ENCODE data around the gene HCN3.

Gene HCN3

DNA sequence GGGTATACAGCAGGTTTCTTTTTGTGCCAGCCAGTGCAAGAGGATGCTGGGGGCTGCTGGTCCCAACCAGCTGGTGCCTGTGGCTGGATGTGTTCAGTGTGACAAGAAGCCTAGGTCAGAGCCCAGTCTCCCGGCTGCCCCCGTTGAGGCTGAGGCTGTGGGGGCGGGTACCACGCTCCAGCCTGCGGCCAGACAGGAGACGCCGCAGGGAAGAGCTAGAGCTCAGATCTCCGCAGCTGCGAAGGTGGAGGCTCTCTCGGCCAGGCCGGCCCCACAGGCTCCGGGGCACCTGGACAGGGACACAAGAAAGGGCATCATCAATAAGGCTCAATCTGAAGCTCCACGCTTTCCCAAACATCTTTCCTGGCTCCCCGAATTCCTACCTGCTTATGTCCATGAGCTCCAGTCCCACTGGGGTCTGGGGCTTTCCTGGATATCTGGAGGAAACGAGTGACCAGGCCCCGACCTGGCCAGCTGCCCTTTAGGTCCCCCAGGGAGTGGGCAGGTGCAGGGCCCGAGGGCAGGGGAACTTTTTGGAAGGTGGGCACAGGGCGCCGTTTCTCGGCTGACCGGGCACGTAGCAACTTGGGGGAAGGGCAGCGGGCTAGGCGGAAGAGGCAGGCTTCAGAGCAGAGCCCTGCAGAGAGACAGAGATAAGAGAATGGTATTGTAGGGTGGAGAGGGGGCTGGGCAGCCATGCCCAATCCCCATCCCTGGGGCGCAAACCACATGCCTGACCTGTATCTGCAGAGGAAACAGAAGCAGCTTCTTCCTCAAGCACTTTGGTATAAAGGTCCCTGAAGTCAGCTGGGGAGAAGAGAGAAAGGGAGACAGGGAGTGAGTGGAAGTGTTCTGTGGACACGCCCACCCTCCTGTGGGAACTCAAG is 29.4 kb upstream of the HCN3 start:
- DNase-seq (ENCODE audit: insufficient read length, low spot score) (no peak), FAIRE-seq (no peak)
- no peak for TF ChIP-seq POLR2A (IDR thresholded peaks at IDR 0.05; ENCODE audit: low read depth, low read length)

- DNase-seq (ENCODE audit: insufficient read length, low spot score) = no peak
- TF ChIP-seq POLR2A (IDR thresholded peaks at IDR 0.05; ENCODE audit: low read depth, low read length) = no peak
- no peak for FAIRE-seq
These were observed 27.0 kb upstream of the HCN3 start for GRCh38 chr1:155250246-155250632.

GRCh38 chr1:155250633-155251449 is 26.4 kb upstream of the HCN3 start:
- FAIRE-seq (no peak), DNase-seq (ENCODE audit: insufficient read length, low spot score) (peak; percentile 95)
- TF ChIP-seq POLR2A (IDR thresholded peaks at IDR 0.05; ENCODE audit: low read depth, low read length) = no peak

DNA sequence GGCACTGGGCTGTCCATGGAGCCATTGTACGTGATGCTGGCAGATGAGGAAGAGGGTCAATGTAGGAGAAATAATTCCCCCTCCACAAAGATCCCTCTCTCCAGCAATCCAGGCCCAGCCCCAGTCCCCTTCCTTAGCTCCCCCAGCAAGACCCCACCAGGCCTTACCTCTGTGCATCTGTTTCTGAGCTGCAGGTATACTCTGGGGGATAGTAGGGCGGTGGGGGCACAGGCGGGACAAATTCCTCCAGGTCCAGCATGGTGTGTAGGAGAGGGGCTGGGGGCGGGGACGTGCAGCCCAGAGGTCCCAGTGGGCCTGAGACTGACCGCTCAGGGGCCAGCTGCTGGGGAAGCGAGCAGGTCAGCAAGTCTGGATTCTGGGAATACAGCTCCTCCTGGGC is 25.7 kb upstream of the HCN3 start:
- TF ChIP-seq POLR2A (IDR thresholded peaks at IDR 0.05; ENCODE audit: low read depth, low read length) = no peak
- no peak for DNase-seq (ENCODE audit: insufficient read length, low spot score)
- no peak for FAIRE-seq

- DNase-seq (ENCODE audit: insufficient read length, low spot score) = no peak
- TF ChIP-seq POLR2A (IDR thresholded peaks at IDR 0.05; ENCODE audit: low read depth, low read length) = no peak
- no peak for FAIRE-seq
These were observed 24.1 kb upstream of the HCN3 start for GRCh38 chr1:155253208-155253607.

- DNase-seq (ENCODE audit: insufficient read length, low spot score) = no peak
- FAIRE-seq = no peak
- TF ChIP-seq POLR2A (IDR thresholded peaks at IDR 0.05; ENCODE audit: low read depth, low read length) = no peak; the same call in 1 of the 2 replicates
These were observed 23.5 kb upstream of the HCN3 start for GRCh38 chr1:155253797-155254196.

DNA sequence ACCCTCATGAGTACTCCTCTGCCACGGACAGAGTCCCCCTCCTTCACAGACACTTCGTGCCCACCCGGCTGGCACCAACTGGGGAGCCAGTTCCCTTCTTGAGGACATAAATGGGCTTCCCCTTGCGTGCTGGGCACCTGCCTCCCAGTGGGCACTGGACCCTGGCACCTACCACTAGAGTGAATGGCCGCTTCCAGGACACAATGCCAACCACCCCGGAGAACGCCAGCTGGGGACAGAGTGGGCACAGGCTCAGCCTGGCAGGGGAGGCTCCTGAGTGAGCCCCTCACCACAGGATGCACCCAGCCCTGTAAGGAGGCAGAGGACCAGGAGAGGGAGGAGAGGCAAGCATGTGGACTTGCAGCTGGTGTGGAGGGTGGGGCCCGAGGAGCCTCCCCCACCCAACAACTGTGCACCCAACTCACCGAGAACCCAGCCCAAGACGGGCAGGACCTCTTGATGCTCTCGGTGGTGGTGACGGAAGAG is 23.0 kb upstream of the HCN3 start:
- no peak for FAIRE-seq
- no peak; the same call in 1 of the 2 replicates for TF ChIP-seq POLR2A (IDR thresholded peaks at IDR 0.05; ENCODE audit: low read depth, low read length)
- DNase-seq (ENCODE audit: insufficient read length, low spot score) = peak; percentile 40

GRCh38 chr1:155254714-155255242 is 22.5 kb upstream of the HCN3 start:
- FAIRE-seq (no peak), DNase-seq (ENCODE audit: insufficient read length, low spot score) (peak; percentile 42)
- no peak for TF ChIP-seq POLR2A (IDR thresholded peaks at IDR 0.05; ENCODE audit: low read depth, low read length)

GRCh38 chr1:155255243-155256007 is 21.8 kb upstream of the HCN3 start, which contains the start of gene ENTREP3:
TSS of gene ENTREP3 (minus strand) at chr1:155255483. CDS start at chr1:155254877, 606 bp downstream.
- TF ChIP-seq POLR2A (IDR thresholded peaks at IDR 0.05; ENCODE audit: low read depth, low read length) = peak; percentile 80
- DNase-seq (ENCODE audit: insufficient read length, low spot score) (peak; percentile 81), FAIRE-seq (no peak)

- FAIRE-seq (no peak), DNase-seq (ENCODE audit: insufficient read length, low spot score) (no peak)
- TF ChIP-seq POLR2A (IDR thresholded peaks at IDR 0.05; ENCODE audit: low read depth, low read length) = no peak
These were observed 21.0 kb upstream of the HCN3 start for GRCh38 chr1:155256058-155256852.

DNA sequence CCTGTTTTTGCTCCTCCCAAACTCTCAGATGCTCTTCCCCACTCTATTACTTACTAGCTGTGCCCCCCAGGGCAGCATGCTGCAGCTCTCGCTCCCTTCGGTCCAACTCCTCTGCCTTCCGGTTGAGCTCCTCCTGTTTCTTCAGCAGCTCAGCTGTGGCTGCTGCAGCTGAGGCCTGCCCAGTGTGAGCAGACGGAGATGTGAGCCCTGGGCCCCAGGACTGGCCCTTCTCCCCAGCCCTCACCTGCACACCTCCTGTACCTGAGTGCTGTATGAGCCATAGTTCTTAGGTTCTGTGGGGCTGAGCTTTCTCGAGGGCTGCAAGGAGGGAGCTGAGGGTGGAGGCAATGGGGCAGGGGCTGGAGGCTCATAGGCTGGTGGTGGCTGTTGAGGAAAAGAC is 17.0 kb upstream of the HCN3 start:
- TF ChIP-seq POLR2A (IDR thresholded peaks at IDR 0.05; ENCODE audit: low read depth, low read length) = no peak
- FAIRE-seq (no peak), DNase-seq (ENCODE audit: insufficient read length, low spot score) (no peak)

DNA sequence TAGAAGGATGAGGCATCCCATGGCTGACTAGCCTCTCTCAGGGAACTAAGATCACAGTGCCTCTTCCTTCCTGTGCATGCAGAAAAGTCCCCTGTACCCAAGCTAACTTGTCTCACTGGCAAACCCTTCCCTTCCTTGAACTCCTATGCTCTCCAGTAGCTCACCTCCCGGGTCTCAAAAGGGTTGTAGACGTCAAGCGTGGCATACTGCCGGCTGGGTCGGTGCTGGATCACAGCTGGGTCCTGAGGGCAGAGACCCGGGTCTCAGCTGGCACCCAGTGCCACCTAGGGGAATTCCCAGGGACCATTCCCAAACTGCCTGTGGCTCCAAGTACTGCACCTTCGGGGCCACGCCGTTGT is 15.8 kb upstream of the HCN3 start:
- no peak for TF ChIP-seq POLR2A (IDR thresholded peaks at IDR 0.05; ENCODE audit: low read depth, low read length)
- FAIRE-seq = no peak
- DNase-seq (ENCODE audit: insufficient read length, low spot score) = no peak

Data from H54 (cell line).